ENCODE results near the gene GRIK1.

Gene GRIK1

GRCh38 chr21:29947119-29947518 lies 7.3 kb upstream of the GRIK1 start:
- TF ChIP-seq, protein P1, sequence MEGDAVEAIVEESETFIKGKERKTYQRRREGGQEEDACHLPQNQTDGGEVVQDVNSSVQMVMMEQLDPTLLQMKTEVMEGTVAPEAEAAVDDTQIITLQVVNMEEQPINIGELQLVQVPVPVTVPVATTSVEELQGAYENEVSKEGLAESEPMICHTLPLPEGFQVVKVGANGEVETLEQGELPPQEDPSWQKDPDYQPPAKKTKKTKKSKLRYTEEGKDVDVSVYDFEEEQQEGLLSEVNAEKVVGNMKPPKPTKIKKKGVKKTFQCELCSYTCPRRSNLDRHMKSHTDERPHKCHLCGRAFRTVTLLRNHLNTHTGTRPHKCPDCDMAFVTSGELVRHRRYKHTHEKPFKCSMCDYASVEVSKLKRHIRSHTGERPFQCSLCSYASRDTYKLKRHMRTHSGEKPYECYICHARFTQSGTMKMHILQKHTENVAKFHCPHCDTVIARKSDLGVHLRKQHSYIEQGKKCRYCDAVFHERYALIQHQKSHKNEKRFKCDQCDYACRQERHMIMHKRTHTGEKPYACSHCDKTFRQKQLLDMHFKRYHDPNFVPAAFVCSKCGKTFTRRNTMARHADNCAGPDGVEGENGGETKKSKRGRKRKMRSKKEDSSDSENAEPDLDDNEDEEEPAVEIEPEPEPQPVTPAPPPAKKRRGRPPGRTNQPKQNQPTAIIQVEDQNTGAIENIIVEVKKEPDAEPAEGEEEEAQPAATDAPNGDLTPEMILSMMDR (IDR thresholded peaks at IDR 0.05; ENCODE audit: extremely low read depth, insufficient read depth, missing control alignments): no peak
- DNase-seq (ENCODE audit: low spot score): no peak
- in situ Hi-C loops (cut with MboI; ENCODE audit: low pct_unique_long_range_greater_than_20kb, low sequenced_read_pairs, unreplicated experiment): no loop called here

DNA sequence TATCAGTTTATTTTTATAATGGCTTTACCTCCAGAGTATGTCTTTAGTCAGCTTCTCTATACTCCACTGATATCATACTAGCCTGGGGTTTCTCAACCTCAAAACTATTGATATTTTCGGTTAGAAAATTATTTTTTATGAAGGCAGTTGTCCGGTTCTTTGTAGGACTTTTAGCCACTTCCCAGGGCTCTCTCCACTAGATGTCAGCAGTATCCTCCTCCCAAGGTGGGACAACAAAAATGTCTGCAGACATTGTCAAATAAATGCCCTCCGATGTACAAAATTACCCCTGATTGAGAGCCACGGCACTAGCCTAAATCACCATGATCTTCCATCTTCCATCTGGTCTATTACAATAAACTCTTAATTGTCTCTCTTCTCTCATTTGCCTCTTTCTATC lies 4.1 kb upstream of the GRIK1 start:
- TF ChIP-seq, protein P1 (IDR thresholded peaks at IDR 0.05; ENCODE audit: extremely low read depth, insufficient read depth, missing control alignments): no peak
- in situ Hi-C loops (cut with MboI; ENCODE audit: low pct_unique_long_range_greater_than_20kb, low sequenced_read_pairs, unreplicated experiment): no loop called here
- no peak for DNase-seq (ENCODE audit: low spot score)

GRCh38 chr21:29942034-29942433 lies 2.2 kb upstream of the GRIK1 start:
- TF ChIP-seq, protein P1 (IDR thresholded peaks at IDR 0.05; ENCODE audit: extremely low read depth, insufficient read depth, missing control alignments): no peak
- in situ Hi-C loops (cut with MboI; ENCODE audit: low pct_unique_long_range_greater_than_20kb, low sequenced_read_pairs, unreplicated experiment): no loop called here
- DNase-seq (ENCODE audit: low spot score): no peak

DNA sequence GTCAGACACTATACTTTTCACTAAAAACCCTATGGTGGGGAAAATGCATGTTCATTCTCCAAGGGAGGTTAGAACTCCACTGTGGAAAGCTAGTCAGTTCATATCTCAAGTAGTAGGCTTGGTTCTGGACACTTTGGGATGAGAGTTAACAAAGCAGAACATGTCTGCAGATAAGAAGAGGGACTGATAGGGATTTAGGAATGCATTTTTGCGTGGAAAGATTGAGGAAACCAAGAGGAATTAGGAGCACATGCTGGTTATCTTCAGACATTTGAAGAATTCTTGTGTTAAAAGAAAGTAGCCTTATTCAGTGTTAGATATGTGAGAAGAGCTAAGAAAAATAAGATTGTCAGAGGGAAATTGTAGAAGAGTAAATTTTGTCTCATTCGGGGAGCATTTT lies 1.2 kb upstream of the GRIK1 start:
- in situ Hi-C loops (cut with MboI; ENCODE audit: low pct_unique_long_range_greater_than_20kb, low sequenced_read_pairs, unreplicated experiment): no loop called here
- DNase-seq (ENCODE audit: low spot score): no peak
- TF ChIP-seq, protein P1 (IDR thresholded peaks at IDR 0.05; ENCODE audit: extremely low read depth, insufficient read depth, missing control alignments): no peak

- no peak for DNase-seq (ENCODE audit: low spot score)
- in situ Hi-C loops (cut with MboI; ENCODE audit: low pct_unique_long_range_greater_than_20kb, low sequenced_read_pairs, unreplicated experiment): no loop called here
Measured at GRCh38 chr21:29940361-29940760, 565 bp upstream of the GRIK1 start.

GRCh38 chr21:29939104-29939923 lies 482 bp downstream of the GRIK1 start:
- TF ChIP-seq, protein P1 (IDR thresholded peaks at IDR 0.05; ENCODE audit: extremely low read depth, insufficient read depth, missing control alignments): no peak
- no peak for DNase-seq (ENCODE audit: low spot score)
- in situ Hi-C loops (cut with MboI; ENCODE audit: low pct_unique_long_range_greater_than_20kb, low sequenced_read_pairs, unreplicated experiment): no loop called here

More at GRCh38 chr21:29940361-29940760, 565 bp upstream of the GRIK1 start:
- TF ChIP-seq, protein P1 (IDR thresholded peaks at IDR 0.05; ENCODE audit: extremely low read depth, insufficient read depth, missing control alignments): no peak

Measured in GM13977 (cell line).